Measurements from ENCODE around the gene PHRF1.

Gene PHRF1

GRCh38 chr11:539971-540481 is 36.2 kb upstream of the PHRF1 start:
- FAIRE-seq: no peak

GRCh38 chr11:540583-541432 is 35.5 kb upstream of the PHRF1 start:
- no peak for FAIRE-seq

- no peak for FAIRE-seq
These were observed 34.8 kb upstream of the PHRF1 start for GRCh38 chr11:541433-541885.

GRCh38 chr11:544817-545166 is 31.5 kb upstream of the PHRF1 start:
- FAIRE-seq: no peak

GRCh38 chr11:545171-545570 is 31.1 kb upstream of the PHRF1 start:
- no peak for FAIRE-seq

- FAIRE-seq: no peak
These were observed 27.3 kb upstream of the PHRF1 start for GRCh38 chr11:548700-549603.

- FAIRE-seq: no peak
These were observed 26.1 kb upstream of the PHRF1 start for GRCh38 chr11:550021-550745.

- no peak for FAIRE-seq
These were observed 25.6 kb upstream of the PHRF1 start for GRCh38 chr11:550746-551085.

- no peak for FAIRE-seq
These were observed 25.1 kb upstream of the PHRF1 start for GRCh38 chr11:551131-551530.

GRCh38 chr11:551596-551995 is 24.7 kb upstream of the PHRF1 start:
- FAIRE-seq: no peak

GRCh38 chr11:553083-553987 is 22.9 kb upstream of the PHRF1 start:
- FAIRE-seq: no peak

GRCh38 chr11:553988-554340 is 22.3 kb upstream of the PHRF1 start:
- no peak for FAIRE-seq

- no peak for FAIRE-seq
These were observed 21.6 kb upstream of the PHRF1 start for GRCh38 chr11:554428-555226.

- FAIRE-seq: no peak
These were observed 21.0 kb upstream of the PHRF1 start for GRCh38 chr11:555227-555779.

GRCh38 chr11:555780-556661 is 20.2 kb upstream of the PHRF1 start:
- no peak for FAIRE-seq

- no peak for FAIRE-seq
These were observed 19.5 kb upstream of the PHRF1 start for GRCh38 chr11:556662-557256.

GRCh38 chr11:557328-558132 is 18.7 kb upstream of the PHRF1 start:
- FAIRE-seq: no peak

- no peak for FAIRE-seq
These were observed 17.8 kb upstream of the PHRF1 start for GRCh38 chr11:558503-558902.
